ENCODE measurements around the gene ATIC. TPM values are rescaled to one million over a fixed set of nuclear protein-coding genes. Genes with fewer than 3 reads are reported as not detected.
"Not testable (repeated sequence)": the region's sequence is repeated elsewhere in the genome, so short reads cannot be mapped to it uniquely, and the experiment has no call there.

ATIC gene
- total RNA-seq, 2 experiments from 2014 or later, result 60.8 to 224 TPM

- H3K9me2 ChIP-seq (ENCODE audit: insufficient read depth, low read length), result no peaks in the 10 kb centered on the region
- H3K4me1 ChIP-seq (ENCODE audit: insufficient read depth, low read length, poor library complexity, severe bottlenecking), result no peaks in the 10 kb centered on the region
- no peak overlapping the region for H2AFZ ChIP-seq (ENCODE audit: low read length)
- H3K4me3 ChIP-seq (ENCODE audit: low read depth, low read length, poor library complexity, severe bottlenecking), result no peak overlapping the region
- H3K79me2 ChIP-seq (ENCODE audit: insufficient read depth, low read depth, low read length), result no peaks in the 10 kb centered on the region
- H3K36me3 ChIP-seq (ENCODE audit: insufficient read depth, low read length), result no peaks in the 10 kb centered on the region
- no peak for DNase-seq (ENCODE audit: low spot score)
- H3K27ac ChIP-seq (ENCODE audit: low read depth, low read length, poor library complexity, severe bottlenecking), result no peak overlapping the region
- no peaks in the 10 kb centered on the region for H4K20me1 ChIP-seq (ENCODE audit: insufficient read depth, low read length)
- CTCF ChIA-PET (ENCODE audit: unreplicated experiment), result no interaction called here
- BruUV-seq (replicated peaks), result no TSS peak
- TF ChIP-seq CTCF (conservative IDR thresholded peaks at IDR 0.05; ENCODE audit: low read length) (no peak), EZH2phosphoT487 (IDR thresholded peaks at IDR 0.05; ENCODE audit: borderline replicate concordance, low read depth, low read length) (no peak)
- POLR2A ChIA-PET, result no interaction called here
- peaks cover 10% of the 10 kb centered on the region; the same call in 1 of the 2 replicates for H3K9me3 ChIP-seq (ENCODE audit: low read length)
- no peak overlapping the region for H3K4me2 ChIP-seq (ENCODE audit: low read length)
- intact Hi-C loops (cut with micrococcal nuclease; ENCODE audit: unreplicated experiment), result no loop called here
These were observed 9.9 kb upstream of the ATIC start for GRCh38 chr2:215301994-215302393.

- POLR2A ChIA-PET, result interaction anchor here (0.5 to 1.8 kb wide), 15 partner anchors 10 to 982 kb away, joined by 3 to 5 read pairs (median 3); no protein-coding TSS in a partner anchor
- peak overlapping the region; percentile 88 for H3K4me3 ChIP-seq (ENCODE audit: low read depth, low read length, poor library complexity, severe bottlenecking)
- H3K9me3 ChIP-seq (ENCODE audit: low read length); H4K20me1 ChIP-seq (ENCODE audit: insufficient read depth, low read length); H3K9me2 ChIP-seq (ENCODE audit: insufficient read depth, low read length); CTCF ChIA-PET (ENCODE audit: unreplicated experiment): not testable (repeated sequence)
- peaks cover 41% of the 10 kb centered on the region for H3K36me3 ChIP-seq (ENCODE audit: insufficient read depth, low read length)
- BruUV-seq (replicated peaks), result TSS peak; percentile 93
- intact Hi-C loops (cut with micrococcal nuclease; ENCODE audit: unreplicated experiment), result loop anchor here (5.0 to 10.0 kb wide), 2 partner anchors 514 to 701 kb away; partner anchors contain the start of gene MREG
- peak overlapping the region; percentile 74; the same call in 1 of the 2 replicates for H2AFZ ChIP-seq (ENCODE audit: low read length)
- peak overlapping the region; percentile 54 for H3K27ac ChIP-seq (ENCODE audit: low read depth, low read length, poor library complexity, severe bottlenecking)
- peak overlapping the region; percentile 91 for H3K4me2 ChIP-seq (ENCODE audit: low read length)
- H3K4me1 ChIP-seq (ENCODE audit: insufficient read depth, low read length, poor library complexity, severe bottlenecking), result peaks cover 22% of the 10 kb centered on the region
- DNase-seq (ENCODE audit: low spot score), result peak; percentile 24
- H3K79me2 ChIP-seq (ENCODE audit: insufficient read depth, low read depth, low read length), result peaks cover 41% of the 10 kb centered on the region
These were observed 617 bp upstream of the ATIC start for GRCh38 chr2:215311259-215311624.

- peak overlapping the region; percentile 88 for H3K4me3 ChIP-seq (ENCODE audit: low read depth, low read length, poor library complexity, severe bottlenecking)
- H3K36me3 ChIP-seq (ENCODE audit: insufficient read depth, low read length), result peaks cover 61% of the 10 kb centered on the region
- ChIA-PET POLR2A (interaction anchor here (0.7 to 1.5 kb wide), 4 partner anchors 9 to 26 kb away, joined by 3 to 4 read pairs (median 3); no protein-coding TSS in a partner anchor), CTCF (ENCODE audit: unreplicated experiment) (no interaction called here)
- no peak for DNase-seq (ENCODE audit: low spot score)
- no peaks in the 10 kb centered on the region for H3K9me2 ChIP-seq (ENCODE audit: insufficient read depth, low read length)
- peaks cover 61% of the 10 kb centered on the region for H3K79me2 ChIP-seq (ENCODE audit: insufficient read depth, low read depth, low read length)
- H4K20me1 ChIP-seq (ENCODE audit: insufficient read depth, low read length), result no peaks in the 10 kb centered on the region
- peak overlapping the region; percentile 58 for H3K27ac ChIP-seq (ENCODE audit: low read depth, low read length, poor library complexity, severe bottlenecking)
- no peaks in the 10 kb centered on the region for H3K9me3 ChIP-seq (ENCODE audit: low read length)
- intact Hi-C loops (cut with micrococcal nuclease; ENCODE audit: unreplicated experiment), result loop anchor here (2.0 to 10.0 kb wide), 3 partner anchors 504 to 699 kb away; partner anchors contain the start of genes BARD1 and MREG
- H2AFZ ChIP-seq (ENCODE audit: low read length), result no peak overlapping the region
- TF ChIP-seq EZH2phosphoT487 (IDR thresholded peaks at IDR 0.05; ENCODE audit: borderline replicate concordance, low read depth, low read length), result no peak
- no peak for TF ChIP-seq CTCF (conservative IDR thresholded peaks at IDR 0.05; ENCODE audit: low read length)
- BruUV-seq (replicated peaks), result TSS peak; percentile 61
- H3K4me1 ChIP-seq (ENCODE audit: insufficient read depth, low read length, poor library complexity, severe bottlenecking), result peaks cover 22% of the 10 kb centered on the region
- peak overlapping the region; percentile 95 for H3K4me2 ChIP-seq (ENCODE audit: low read length)
These were observed 1.4 kb downstream of the ATIC start for GRCh38 chr2:215313255-215313613.
